MM.1S (cell line): Measurements from ENCODE around the gene C12orf56.
"Not testable (repeated sequence)": the region's sequence is repeated elsewhere in the genome, so short reads cannot be mapped to it uniquely, and the experiment has no call there.

ENCODE experiments used
- DNase-seq: peaks from one replicate; pipeline ENCODE4 v3.0.0-alpha.2; 2015
- H2AFZ ChIP-seq: fragments of 300-600 bp; sonication (generic); 2 replicates; pipeline ENCODE4 v1.6.0; 2016; ENCODE audit warnings: antibody characterized with exemption, low read length
- H3F3A ChIP-seq: fragments of 300-600 bp; sonication (generic); 2 replicates; pipeline ENCODE4 v1.6.1; 2016; ENCODE audit warnings: mild to moderate bottlenecking, antibody characterized with exemption, low read length, moderate library complexity, mixed read lengths; ENCODE audit not compliant: insufficient read depth
- H3K27ac ChIP-seq: fragments of 300-600 bp; sonication (generic); 2 replicates; pipeline ENCODE4 v1.5.1; 2016; ENCODE audit warnings: mild to moderate bottlenecking, low read length
- H3K27me3 ChIP-seq: fragments of 300-600 bp; sonication (generic); replicated peaks from 2 replicates; pipeline ENCODE4 v1.6.0; 2016; ENCODE audit warnings: low read length; ENCODE audit not compliant: insufficient read depth
- H3K36me3 ChIP-seq: fragments of 300-600 bp; sonication (generic); replicated peaks from 2 replicates; pipeline ENCODE4 v1.6.1; 2016; ENCODE audit warnings: mild to moderate bottlenecking, low read length, mixed read lengths; ENCODE audit not compliant: insufficient read depth
- H3K4me1 ChIP-seq: fragments of 300-600 bp; sonication (generic); 2 replicates; pipeline ENCODE4 v1.6.1; 2016; ENCODE audit warnings: low read length, mixed read lengths
- H3K4me2 ChIP-seq: fragments of 300-600 bp; sonication (generic); 2 replicates; pipeline ENCODE4 v1.6.0; 2016; ENCODE audit warnings: low read depth, low read length
- H3K4me3 ChIP-seq: fragments of 300-600 bp; sonication (generic); 2 replicates; pipeline ENCODE4 v1.5.1; 2016; ENCODE audit warnings: low read length, mixed read lengths
- H3K79me2 ChIP-seq: fragments of 300-600 bp; sonication (generic); 2 replicates; pipeline ENCODE4 v1.6.1; 2016; ENCODE audit warnings: mixed run types, low read length, mixed read lengths
- H3K9ac ChIP-seq: fragments of 300-600 bp; sonication (generic); 2 replicates; pipeline ENCODE4 v1.6.1; 2016; ENCODE audit warnings: low read length, mixed read lengths
- H3K9me2 ChIP-seq: fragments of 300-600 bp; sonication (generic); replicated peaks from 2 replicates; pipeline ENCODE4 v1.6.1; 2016; ENCODE audit warnings: mild to moderate bottlenecking, low read length, mixed read lengths; ENCODE audit not compliant: insufficient read depth
- H3K9me3 ChIP-seq: fragments of 300-600 bp; sonication (generic); replicated peaks from 2 replicates; pipeline ENCODE4 v1.6.1; 2016; ENCODE audit warnings: mild to moderate bottlenecking, low read length, mixed read lengths; ENCODE audit not compliant: insufficient read depth
- H4K20me1 ChIP-seq: fragments of 300-600 bp; sonication (generic); 2 replicates; pipeline ENCODE4 v1.6.1; 2016; ENCODE audit warnings: mild to moderate bottlenecking, low read length, moderate library complexity, mixed read lengths; ENCODE audit not compliant: insufficient read depth
- CTCF ChIP-seq: fragments of 300-600 bp; sonication (generic); IDR thresholded peaks from 2 replicates; pipeline ENCODE4 v1.5.1; 2016; ENCODE audit warnings: antibody characterized with exemption, low read length, mixed read lengths
- EZH2 ChIP-seq: fragments of 300-600 bp; sonication (generic); optimal IDR thresholded peaks from 2 replicates; pipeline ENCODE3; 2017; ENCODE audit warnings: low read depth, mild to moderate bottlenecking, antibody characterized with exemption, low read length, mixed read lengths
- EZH2phosphoT487 ChIP-seq: fragments of 300-600 bp; sonication (generic); IDR thresholded peaks from 2 replicates; pipeline ENCODE4 v1.6.1; 2018; ENCODE audit warnings: antibody characterized with exemption, low read length

C12orf56 gene

GRCh38 chr12:64320611-64321010 is 69.9 kb downstream of the C12orf56 start:
- no peak overlapping the region for H3K27ac ChIP-seq
- TF ChIP-seq CTCF (no peak), EZH2 (no peak), EZH2phosphoT487 (no peak)

GRCh38 chr12:64319540-64320225 is 70.9 kb downstream of the C12orf56 start:
- not testable (repeated sequence) for H3K9ac ChIP-seq, H3K79me2 ChIP-seq, H3F3A ChIP-seq, H3K27me3 ChIP-seq, H3K9me2 ChIP-seq, DNase-seq, H3K9me3 ChIP-seq, H2AFZ ChIP-seq, H3K4me3 ChIP-seq, H4K20me1 ChIP-seq, H3K4me1 ChIP-seq, H3K27ac ChIP-seq, H3K4me2 ChIP-seq, H3K36me3 ChIP-seq

More at GRCh38 chr12:64320611-64321010, 69.9 kb downstream of the C12orf56 start:
- no peak overlapping the region for H3K4me2 ChIP-seq
- no peak overlapping the region for H3K4me3 ChIP-seq
- H3K79me2 ChIP-seq, result no peaks in the 10 kb centered on the region
- H3K9me3 ChIP-seq, result no peaks in the 10 kb centered on the region
- H3F3A ChIP-seq, result no peaks in the 10 kb centered on the region
- H3K4me1 ChIP-seq, result no peaks in the 10 kb centered on the region
- DNase-seq, result no peak
- no peaks in the 10 kb centered on the region for H3K27me3 ChIP-seq
- no peak overlapping the region for H3K9ac ChIP-seq
- H4K20me1 ChIP-seq, result no peaks in the 10 kb centered on the region
- H3K9me2 ChIP-seq, result no peaks in the 10 kb centered on the region
- H2AFZ ChIP-seq, result no peak overlapping the region
- H3K36me3 ChIP-seq, result no peaks in the 10 kb centered on the region

GRCh38 chr12:64318605-64319004 is 72.0 kb downstream of the C12orf56 start:
- H3K4me3 ChIP-seq, result no peak overlapping the region
- no peaks in the 10 kb centered on the region for H3F3A ChIP-seq
- no peaks in the 10 kb centered on the region for H3K36me3 ChIP-seq
- no peak overlapping the region for H3K4me2 ChIP-seq
- no peaks in the 10 kb centered on the region for H3K9me2 ChIP-seq
- no peaks in the 10 kb centered on the region for H3K79me2 ChIP-seq
- H3K4me1 ChIP-seq, result no peaks in the 10 kb centered on the region
- H3K9ac ChIP-seq, result no peak overlapping the region
- H2AFZ ChIP-seq, result no peak overlapping the region
- H4K20me1 ChIP-seq, result no peaks in the 10 kb centered on the region
- TF ChIP-seq CTCF, result no peak
- no peak for TF ChIP-seq EZH2
- TF ChIP-seq EZH2phosphoT487, result no peak
- DNase-seq, result no peak
- no peaks in the 10 kb centered on the region for H3K9me3 ChIP-seq
- H3K27ac ChIP-seq, result no peak overlapping the region
- no peaks in the 10 kb centered on the region for H3K27me3 ChIP-seq

- Histone ChIP-seq H3K27me3 (no peaks in the 10 kb centered on the region), H3K79me2 (no peaks in the 10 kb centered on the region), H3K9me3 (no peaks in the 10 kb centered on the region), H3F3A (no peaks in the 10 kb centered on the region), H3K4me3 (no peak overlapping the region), H3K27ac (no peak overlapping the region), H2AFZ (no peak overlapping the region), H3K9ac (no peak overlapping the region), H3K4me2 (no peak overlapping the region), H3K36me3 (no peaks in the 10 kb centered on the region), H3K9me2 (no peaks in the 10 kb centered on the region), H3K4me1 (no peaks in the 10 kb centered on the region), H4K20me1 (no peaks in the 10 kb centered on the region)
- DNase-seq, result no peak
- TF ChIP-seq CTCF (no peak), EZH2phosphoT487 (no peak), EZH2 (no peak)
Observed at GRCh38 chr12:64311877-64312276, 78.7 kb downstream of the C12orf56 start.
